ENCODE data around the gene RASL11A.
"Not testable (repeated sequence)": the region's sequence is repeated elsewhere in the genome, so short reads cannot be mapped to it uniquely, and the experiment has no call there.

The RASL11A gene

GRCh38 chr13:27302643-27303262, 32.1 kb downstream of the RASL11A start:
- no peak for DNase-seq

- no peak for DNase-seq
Measured at GRCh38 chr13:27304099-27304498, 33.5 kb downstream of the RASL11A start.

DNA sequence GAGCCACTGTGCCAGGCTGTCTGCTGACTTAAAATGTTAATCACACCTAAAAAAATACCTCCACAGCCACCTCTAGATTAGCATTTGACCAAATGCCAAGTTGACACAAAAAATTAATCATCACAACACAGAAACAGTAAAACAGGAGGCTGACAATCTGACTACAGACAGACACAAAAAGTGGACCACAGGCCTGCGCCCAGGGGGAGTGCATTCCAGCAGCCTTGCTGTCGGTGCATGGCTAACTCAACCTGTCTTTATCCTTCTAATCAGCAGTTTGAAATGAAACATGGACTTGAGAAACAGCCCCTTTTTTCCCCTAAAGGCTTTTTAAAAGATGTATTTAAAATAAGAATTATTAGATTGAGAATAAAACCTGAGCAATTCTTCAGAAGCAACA, 34.0 kb downstream of the RASL11A start:
- no peak for DNase-seq

DNA sequence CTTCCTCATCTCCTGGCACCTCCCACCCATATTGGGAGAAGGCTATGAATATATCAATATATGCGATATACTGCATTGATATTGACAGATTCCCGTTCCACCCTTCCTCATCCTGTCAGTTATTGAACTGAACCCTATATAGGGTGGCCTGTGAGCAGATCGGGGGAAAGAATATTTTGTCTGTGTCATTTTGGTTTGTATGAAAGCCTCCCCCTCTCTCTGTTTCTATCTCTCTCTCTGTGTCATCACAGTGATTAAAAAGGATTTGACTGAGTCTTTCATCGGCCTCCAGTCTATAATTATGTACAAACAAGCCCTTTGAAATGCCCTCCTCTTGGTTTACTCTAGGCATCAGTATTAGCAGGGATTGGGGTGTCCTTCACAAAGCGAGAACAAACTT, 35.7 kb downstream of the RASL11A start:
- no peak for DNase-seq

DNA sequence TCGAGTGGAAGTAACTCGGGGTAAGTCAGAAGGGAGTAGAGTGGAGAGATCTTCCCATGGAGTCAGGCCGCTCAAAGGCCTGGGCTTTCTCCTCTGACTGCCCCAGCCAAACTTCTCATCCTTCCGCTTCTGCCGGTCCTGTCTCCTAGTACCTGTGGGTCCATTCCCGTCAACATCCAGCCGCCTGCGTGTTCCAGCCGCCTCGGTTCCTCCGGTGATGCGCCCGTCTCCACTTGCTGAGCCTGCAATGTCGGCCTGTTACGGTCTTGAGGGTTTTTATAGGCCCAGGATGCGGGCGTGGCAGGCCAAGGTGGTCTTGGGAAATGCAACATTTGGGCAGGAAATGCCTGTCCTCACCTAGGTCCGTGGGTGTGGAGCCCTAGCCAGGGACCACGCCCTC, 38.3 kb downstream of the RASL11A start:
- DNase-seq: no peak

- no peak for DNase-seq
Measured at GRCh38 chr13:27309401-27309958, 38.9 kb downstream of the RASL11A start.

DNA sequence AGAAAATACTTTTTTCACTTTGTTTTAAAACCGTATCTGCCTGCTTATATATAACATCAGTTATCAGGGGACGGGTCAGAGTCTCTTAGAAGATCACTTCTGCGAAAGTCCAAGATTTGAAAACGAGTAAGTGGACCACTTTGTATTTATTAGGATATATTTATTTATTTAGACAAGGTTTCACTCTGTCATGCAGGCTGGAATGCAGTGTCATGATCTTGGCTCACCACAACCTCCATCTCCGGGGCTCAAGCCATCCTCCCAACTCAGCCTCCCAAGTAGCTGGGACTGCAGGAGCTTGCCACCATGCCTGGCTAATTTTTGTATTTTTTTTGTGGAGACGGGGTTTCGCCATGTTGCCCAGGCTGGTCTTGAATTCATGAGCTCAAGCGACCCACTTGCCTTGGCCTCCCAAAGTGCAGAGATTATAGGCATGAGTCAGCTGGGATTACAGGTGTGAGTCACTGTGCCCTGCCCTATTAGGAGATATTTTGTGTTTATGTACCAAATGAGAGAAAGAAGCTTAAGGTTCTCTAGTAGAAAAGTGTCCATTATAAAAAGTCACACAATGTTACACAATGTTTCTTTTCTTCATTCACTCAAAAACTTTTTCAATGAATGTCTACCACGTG, 39.5 kb downstream of the RASL11A start:
- DNase-seq: no peak

DNA sequence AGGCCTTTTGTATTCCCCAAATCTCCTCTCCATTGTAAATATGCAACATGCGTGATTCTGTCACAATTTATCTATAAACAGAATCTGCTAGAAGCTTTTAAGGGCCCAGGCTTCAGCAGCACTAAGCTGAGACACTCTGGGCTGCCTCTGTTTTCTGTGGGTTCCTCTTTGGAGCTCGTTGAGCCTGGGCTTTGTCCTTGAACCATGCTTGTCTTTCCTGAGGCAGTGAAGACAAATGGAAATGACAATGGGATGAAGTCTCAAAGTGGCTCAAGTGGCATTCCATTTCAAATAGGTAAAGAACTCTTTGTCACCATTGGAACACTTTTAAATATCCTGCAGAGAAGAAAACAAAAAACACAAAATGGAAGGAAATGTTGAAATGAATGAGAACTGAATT, 40.3 kb downstream of the RASL11A start:
- no peak for DNase-seq

DNA sequence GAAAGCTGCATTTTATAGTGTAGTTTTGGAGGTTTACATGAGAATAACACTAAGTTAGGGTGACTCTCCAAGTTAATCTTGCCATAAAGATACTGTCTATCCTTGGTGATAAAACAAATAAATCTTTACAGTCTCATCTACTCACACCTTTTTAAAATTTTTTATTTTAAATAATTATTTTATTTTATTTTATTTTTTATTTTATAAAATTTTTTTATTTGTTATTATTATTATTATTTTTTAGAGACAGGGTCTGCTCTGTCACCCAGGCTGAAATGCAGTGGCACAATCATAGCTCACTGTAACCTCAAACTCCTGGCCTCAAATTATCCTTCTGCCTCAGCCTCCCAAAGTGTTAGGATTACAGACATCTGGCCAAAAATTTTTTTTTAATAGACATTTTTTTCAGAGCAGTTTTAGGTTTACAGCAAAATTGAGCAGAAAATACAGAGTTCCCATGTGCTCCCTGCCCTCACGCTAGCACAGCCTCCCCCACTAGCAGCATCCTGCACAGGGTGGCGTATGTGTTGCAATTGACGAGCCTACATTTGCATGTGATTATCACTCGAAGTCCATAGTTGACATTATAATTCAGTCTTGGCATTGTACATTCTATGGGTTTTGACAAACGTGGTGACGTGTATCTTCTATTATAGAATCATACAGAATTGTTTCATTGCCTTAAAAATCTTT, 41.0 kb downstream of the RASL11A start:
- no peak for DNase-seq

GRCh38 chr13:27313770-27314169, 43.1 kb downstream of the RASL11A start:
- DNase-seq: no peak

DNA sequence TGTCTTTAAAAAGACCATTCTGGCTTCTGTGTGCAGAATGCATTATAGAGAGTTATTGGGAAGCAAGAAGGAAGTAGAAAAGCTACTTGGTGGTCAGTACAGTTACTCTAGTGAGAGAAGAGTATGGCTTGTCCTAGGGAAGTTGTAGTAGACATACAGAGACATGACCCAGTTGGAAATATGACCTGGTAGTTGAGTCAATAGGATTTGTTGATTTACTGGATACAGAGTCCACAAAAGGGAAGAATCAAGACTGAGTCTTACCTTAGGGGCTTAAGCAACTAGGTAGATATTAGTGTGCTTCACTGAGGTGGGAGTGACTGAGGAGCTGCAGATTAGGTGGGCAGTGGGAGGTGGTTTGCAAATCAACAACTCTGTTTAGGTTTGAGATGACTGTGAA, 48.8 kb downstream of the RASL11A start:
- DNase-seq: no peak

- DNase-seq: no peak
Measured at GRCh38 chr13:27321468-27322431, 51.1 kb downstream of the RASL11A start.

DNA sequence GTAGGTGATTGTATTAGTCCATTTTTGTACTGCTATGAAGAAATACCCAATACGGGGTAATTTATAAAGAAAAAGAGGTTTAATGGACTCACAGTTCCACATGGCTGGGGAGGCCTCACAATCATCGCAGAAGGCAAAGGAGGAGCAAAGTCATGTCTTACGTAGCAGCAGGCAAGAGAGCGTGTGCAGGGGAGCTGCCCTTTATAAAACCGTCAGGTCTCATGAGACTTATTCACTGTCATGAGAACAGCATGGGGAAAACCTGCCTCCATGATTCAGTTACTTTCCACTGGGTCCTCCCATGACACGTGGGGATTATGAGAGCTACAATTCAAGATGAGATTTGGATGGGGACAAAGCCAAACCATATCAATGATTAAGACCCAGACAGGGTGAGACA, 51.8 kb downstream of the RASL11A start:
- not testable (repeated sequence) for DNase-seq

Data from left hindlimb (tissue), 1 donor.